HCT116 (cell line): ENCODE measurements around the gene AMBRA1. TPM values are rescaled to one million over a fixed set of nuclear protein-coding genes. Genes with fewer than 3 reads are reported as not detected.

Source experiments
- ATAC-seq: fragments of 200-7000 bp; cut with Tn5 transposase; 2 replicates; pipeline ENCODE4 v1.9.1; 2020; ENCODE audit warnings: mild to moderate bottlenecking, moderate library complexity
- BruUV-seq: library from RNA; stranded (reverse); fragments of 400-500 nt; replicated peaks from 2 replicates; lab custom pipeline; 2021; lab: Mats Ljungman, UMichigan
- CTCF ChIA-PET: fragments of 300-600 bp; sonication (Branson Sonifier 250); formaldehyde crosslinking; loops from one replicate; lab custom pipeline; 2021; ENCODE audit warnings: antibody characterized with exemption; lab: Charles Lee
- POLR2A ChIA-PET: fragments of 300-600, 350-600 bp; sonication (Branson Sonifier 250); formaldehyde crosslinking; loops from one replicate; lab custom pipeline; 2021; ENCODE audit warnings: antibody characterized with exemption; lab: Charles Lee
- RAD21 ChIA-PET, 2 experiments: fragments of 300-600 bp; sonication (Branson Sonifier 250); formaldehyde crosslinking; loops; one replicate each; lab custom pipeline; 2023; ENCODE audit warnings: low total read pairs in 2 of 2; ENCODE audit not compliant: uncharacterized antibody in 2 of 2, unreplicated experiment in 2 of 2, low non-redundant PET in 1 of 2; lab: Charles Lee
- DNase-seq: peaks from one replicate; pipeline ENCODE4 v3.0.0-alpha.2; 2010; ENCODE audit warnings: low read depth, low spot score
- H2AFZ ChIP-seq: fragments of 200-600 bp; shearing (Covaris generic), sonication (generic); 2 replicates; pipeline ENCODE4 v1.6.1; 2017; ENCODE audit warnings: low read depth, mixed run types, mixed read lengths, antibody characterized with exemption, low read length; ENCODE audit not compliant: poor library complexity, severe bottlenecking
- H3K27ac ChIP-seq: 2 replicates; pipeline ENCODE4 v1.5.1; 2012; ENCODE audit warnings: low read depth, low read length
- H3K27me3 ChIP-seq: fragments of 200-600 bp; sonication (generic); 2 replicates; pipeline ENCODE4 v1.6.1; 2016; ENCODE audit warnings: mixed run types, low read length, mixed read lengths; ENCODE audit not compliant: insufficient read depth
- H3K36me3 ChIP-seq, 2 experiments: fragments of 200-500 bp in 1 of 2; fragments of 200-600 bp in 1 of 2; sonication (Bioruptor generic) in 1 of 2; sonication (generic) in 1 of 2; 2 replicates each; pipeline versions ENCODE4 v1.5.1 to v1.6.1; 2014 to 2016; ENCODE audit warnings: low read length in 2 of 2, inconsistent platforms in 1 of 2, mixed read lengths in 1 of 2, mixed run types in 1 of 2; ENCODE audit not compliant: insufficient read depth in 2 of 2, control insufficient read depth in 1 of 2
- H3K4me1 ChIP-seq, 2 experiments: fragments of 200-600 bp in 1 of 2; sonication (generic) in 1 of 2; 2 replicates each; pipeline versions ENCODE4 v1.5.1 to v1.6.1; 2012 to 2017; ENCODE audit warnings: low read length in 2 of 2, inconsistent platforms in 1 of 2, mild to moderate bottlenecking in 1 of 2, mixed read lengths in 1 of 2, mixed run types in 1 of 2, moderate library complexity in 1 of 2; ENCODE audit not compliant: insufficient read depth in 2 of 2, control insufficient read depth in 1 of 2
- H3K4me2 ChIP-seq: fragments of 200-600 bp; sonication (generic); 2 replicates; pipeline ENCODE4 v1.6.1; 2017; ENCODE audit warnings: mixed run types, low read length, mixed read lengths
- H3K4me3 ChIP-seq, 2 experiments: fragments of 200-600 bp in 1 of 2; sonication (generic) in 1 of 2; replicated peaks in 1 of 2; 2 replicates each; pipeline ENCODE4 v1.5.1; 2011 to 2016; ENCODE audit warnings: low read length in 2 of 2, control low read depth in 1 of 2, low read depth in 1 of 2, mild to moderate bottlenecking in 1 of 2, mixed read lengths in 1 of 2, mixed run types in 1 of 2
- H3K79me2 ChIP-seq: fragments of 200-600 bp; sonication (generic); 2 replicates; pipeline ENCODE4 v1.6.1; 2017; ENCODE audit warnings: mild to moderate bottlenecking, mixed run types, low read length, moderate library complexity, mixed read lengths; ENCODE audit not compliant: insufficient read depth
- H3K9ac ChIP-seq: fragments of 200-600 bp; sonication (generic); 2 replicates; pipeline ENCODE4 v1.6.1; 2016; ENCODE audit warnings: low read length, mixed read lengths
- H3K9me2 ChIP-seq: fragments of 200-600 bp; sonication (generic), shearing (Covaris generic); 2 replicates; pipeline ENCODE4 v1.6.1; 2017; ENCODE audit warnings: mixed run types, mild to moderate bottlenecking, moderate library complexity; ENCODE audit not compliant: insufficient read depth
- H3K9me3 ChIP-seq, 2 experiments: fragments of 200-500 bp in 1 of 2; fragments of 200-600 bp in 1 of 2; sonication (Bioruptor generic) in 1 of 2; sonication (generic) in 1 of 2; 2 replicates each; pipeline ENCODE4 v1.6.1; 2014 to 2017; ENCODE audit warnings: low read length in 2 of 2, mixed read lengths in 2 of 2, inconsistent platforms in 1 of 2, low read depth in 1 of 2, mild to moderate bottlenecking in 1 of 2, mixed run types in 1 of 2, moderate library complexity in 1 of 2; ENCODE audit not compliant: control insufficient read depth in 1 of 2, insufficient read depth in 1 of 2
- H4K20me1 ChIP-seq: fragments of 200-600 bp; sonication (generic), shearing (Covaris generic); 2 replicates; pipeline ENCODE4 v1.6.1; 2017; ENCODE audit warnings: mixed run types, mild to moderate bottlenecking, moderate library complexity; ENCODE audit not compliant: insufficient read depth
- CEBPB ChIP-seq: IDR thresholded peaks from 2 replicates; pipeline ENCODE4 v1.6.1; 2012; ENCODE audit warnings: low read depth
- FOSL1 ChIP-seq: IDR thresholded peaks from 2 replicates; pipeline ENCODE4 v1.6.1; 2012; ENCODE audit warnings: low read depth
- POLR2AphosphoS5 ChIP-seq: IDR thresholded peaks from 2 replicates; pipeline ENCODE4 v1.6.1; 2011; ENCODE audit warnings: mild to moderate bottlenecking, low read depth, low read length, moderate library complexity
- REST ChIP-seq: IDR thresholded peaks from 2 replicates; pipeline ENCODE4 v1.6.1; 2012; ENCODE audit warnings: low read depth
- ZFX ChIP-seq: fragments of 450-650 bp; IDR thresholded peaks from 2 replicates; pipeline ENCODE4 v1.6.1; 2017
- intact Hi-C: fragments of 100-400 bp; cut with micrococcal nuclease; formaldehyde crosslinking; loops from 2 replicates; pipeline ENCODE4 v1.10.0; 2022
- total RNA-seq: library from RNA; stranded (reverse); gene quantifications from one replicate; pipeline ENCODE4 v1.2.1, GENCODE V29; 2021; ENCODE audit not compliant: unreplicated experiment

Gene AMBRA1
- total RNA-seq, 1 experiment from 2014 or later: 22.7 TPM

- H3K9ac ChIP-seq: no peak overlapping the region
- peaks cover 83% of the 10 kb centered on the region for H3K79me2 ChIP-seq
- no peak overlapping the region for H3K4me3 ChIP-seq
- intact Hi-C loops: loop anchor here (5.0 kb wide), 1 partner anchor 34 kb away; no protein-coding TSS in a partner anchor
- no peaks in the 10 kb centered on the region for H3K27me3 ChIP-seq
- POLR2A ChIA-PET: interaction anchor here (0.7 kb wide), 1 partner anchor 143 kb away, joined by 3 read pairs; no protein-coding TSS in a partner anchor
- ATAC-seq (no peak), DNase-seq (no peak)
- no peaks in the 10 kb centered on the region for H3K9me2 ChIP-seq
- no TSS peak for BruUV-seq
- no peak overlapping the region for H2AFZ ChIP-seq
- TF ChIP-seq ZFX: no peak
- no peak for TF ChIP-seq REST
- no peak for TF ChIP-seq CEBPB
- no peak for TF ChIP-seq POLR2AphosphoS5
- no peak for TF ChIP-seq FOSL1
- peaks cover 2 to 10% of the 10 kb centered on the region in 2 experiments for H3K4me1 ChIP-seq
- CTCF ChIA-PET: no interaction called here
- H3K4me2 ChIP-seq: no peak overlapping the region
- H3K36me3 ChIP-seq: no peaks in the 10 kb centered on the region
- H4K20me1 ChIP-seq: peaks cover 4% of the 10 kb centered on the region; the same call in 1 of the 2 replicates
- H3K9me3 ChIP-seq: no peaks in the 10 kb centered on the region
- RAD21 ChIA-PET: no interaction called here
- no peak overlapping the region for H3K27ac ChIP-seq
Observed at GRCh38 chr11:46526216-46527215, 67.3 kb downstream of the AMBRA1 start.
